Loucy (cell line): ENCODE measurements around the gene PPP1R12B.

Experiments used
- EZH2phosphoT487 ChIP-seq: fragments of 200-600 bp; IDR thresholded peaks from 2 replicates; pipeline ENCODE4 v1.6.1; 2018; ENCODE audit warnings: antibody characterized with exemption, mild to moderate bottlenecking, moderate library complexity, borderline replicate concordance
- TF ChIP-seq, protein P1 (sequence below): fragments of 200-600 bp; sonication (generic); conservative IDR thresholded peaks from 2 replicates; pipeline ENCODE4 v1.5.1; 2014; ENCODE audit warnings: mild to moderate bottlenecking, antibody characterized with exemption, low read length

DNA sequence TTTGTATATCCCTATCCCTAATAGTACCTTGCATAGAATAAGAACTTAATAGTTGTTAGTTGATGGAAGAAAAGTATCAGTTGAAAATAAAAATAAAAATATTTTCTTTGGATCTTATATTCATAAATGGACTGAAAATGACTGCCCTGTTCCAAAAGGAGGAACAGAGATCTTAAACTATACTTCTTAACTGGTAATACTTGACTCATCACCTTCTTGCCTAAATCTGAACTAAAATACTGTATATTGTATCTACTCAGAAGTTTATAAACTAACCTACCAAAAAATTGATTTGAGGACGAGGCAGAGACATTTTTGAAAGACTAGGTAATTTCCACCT lies 182.9 kb downstream of the PPP1R12B start:
- TF ChIP-seq, protein P1, sequence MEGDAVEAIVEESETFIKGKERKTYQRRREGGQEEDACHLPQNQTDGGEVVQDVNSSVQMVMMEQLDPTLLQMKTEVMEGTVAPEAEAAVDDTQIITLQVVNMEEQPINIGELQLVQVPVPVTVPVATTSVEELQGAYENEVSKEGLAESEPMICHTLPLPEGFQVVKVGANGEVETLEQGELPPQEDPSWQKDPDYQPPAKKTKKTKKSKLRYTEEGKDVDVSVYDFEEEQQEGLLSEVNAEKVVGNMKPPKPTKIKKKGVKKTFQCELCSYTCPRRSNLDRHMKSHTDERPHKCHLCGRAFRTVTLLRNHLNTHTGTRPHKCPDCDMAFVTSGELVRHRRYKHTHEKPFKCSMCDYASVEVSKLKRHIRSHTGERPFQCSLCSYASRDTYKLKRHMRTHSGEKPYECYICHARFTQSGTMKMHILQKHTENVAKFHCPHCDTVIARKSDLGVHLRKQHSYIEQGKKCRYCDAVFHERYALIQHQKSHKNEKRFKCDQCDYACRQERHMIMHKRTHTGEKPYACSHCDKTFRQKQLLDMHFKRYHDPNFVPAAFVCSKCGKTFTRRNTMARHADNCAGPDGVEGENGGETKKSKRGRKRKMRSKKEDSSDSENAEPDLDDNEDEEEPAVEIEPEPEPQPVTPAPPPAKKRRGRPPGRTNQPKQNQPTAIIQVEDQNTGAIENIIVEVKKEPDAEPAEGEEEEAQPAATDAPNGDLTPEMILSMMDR = no peak
- no peak for TF ChIP-seq EZH2phosphoT487
